Measurements from ENCODE around the gene SEMA6C.

SEMA6C gene

DNA sequence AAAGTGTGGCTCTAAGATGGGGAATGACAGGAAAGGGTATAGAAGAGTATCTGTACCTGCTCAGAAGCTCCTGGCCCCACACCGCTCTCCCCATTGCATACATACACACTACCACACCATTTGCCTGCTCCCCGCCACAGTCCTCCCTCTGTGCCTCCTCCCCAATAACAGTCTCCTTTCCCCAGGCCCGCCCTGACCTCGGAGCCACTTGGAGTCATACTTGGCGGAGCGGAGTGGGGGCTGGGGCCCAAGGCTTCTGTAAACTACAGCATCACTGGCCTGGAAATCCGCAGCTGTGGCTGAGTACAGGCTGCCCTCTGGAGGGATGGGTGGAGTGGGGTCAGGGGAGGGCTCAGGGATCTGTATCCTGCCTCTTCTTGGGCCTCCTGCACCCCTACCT is 8.6 kb downstream of the SEMA6C start:
- H3K36me3 ChIP-seq: no peaks in the 10 kb centered on the region
- peaks cover 4% of the 10 kb centered on the region for H3K27me3 ChIP-seq
- H3K9me3 ChIP-seq: no peaks in the 10 kb centered on the region
- TF ChIP-seq, protein P1, sequence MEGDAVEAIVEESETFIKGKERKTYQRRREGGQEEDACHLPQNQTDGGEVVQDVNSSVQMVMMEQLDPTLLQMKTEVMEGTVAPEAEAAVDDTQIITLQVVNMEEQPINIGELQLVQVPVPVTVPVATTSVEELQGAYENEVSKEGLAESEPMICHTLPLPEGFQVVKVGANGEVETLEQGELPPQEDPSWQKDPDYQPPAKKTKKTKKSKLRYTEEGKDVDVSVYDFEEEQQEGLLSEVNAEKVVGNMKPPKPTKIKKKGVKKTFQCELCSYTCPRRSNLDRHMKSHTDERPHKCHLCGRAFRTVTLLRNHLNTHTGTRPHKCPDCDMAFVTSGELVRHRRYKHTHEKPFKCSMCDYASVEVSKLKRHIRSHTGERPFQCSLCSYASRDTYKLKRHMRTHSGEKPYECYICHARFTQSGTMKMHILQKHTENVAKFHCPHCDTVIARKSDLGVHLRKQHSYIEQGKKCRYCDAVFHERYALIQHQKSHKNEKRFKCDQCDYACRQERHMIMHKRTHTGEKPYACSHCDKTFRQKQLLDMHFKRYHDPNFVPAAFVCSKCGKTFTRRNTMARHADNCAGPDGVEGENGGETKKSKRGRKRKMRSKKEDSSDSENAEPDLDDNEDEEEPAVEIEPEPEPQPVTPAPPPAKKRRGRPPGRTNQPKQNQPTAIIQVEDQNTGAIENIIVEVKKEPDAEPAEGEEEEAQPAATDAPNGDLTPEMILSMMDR (IDR thresholded peaks at IDR 0.05): no peak
- no peak overlapping the region for H3K4me3 ChIP-seq (ENCODE audit: low read depth in 1 of 2, low read length in 1 of 2)
- H3K4me1 ChIP-seq (ENCODE audit: control insufficient read depth in 1 of 2, insufficient read depth in 1 of 2, low read depth in 1 of 2, low read length in 1 of 2): no peaks in the 10 kb centered on the region
- no peak overlapping the region for H3K27ac ChIP-seq

DNA sequence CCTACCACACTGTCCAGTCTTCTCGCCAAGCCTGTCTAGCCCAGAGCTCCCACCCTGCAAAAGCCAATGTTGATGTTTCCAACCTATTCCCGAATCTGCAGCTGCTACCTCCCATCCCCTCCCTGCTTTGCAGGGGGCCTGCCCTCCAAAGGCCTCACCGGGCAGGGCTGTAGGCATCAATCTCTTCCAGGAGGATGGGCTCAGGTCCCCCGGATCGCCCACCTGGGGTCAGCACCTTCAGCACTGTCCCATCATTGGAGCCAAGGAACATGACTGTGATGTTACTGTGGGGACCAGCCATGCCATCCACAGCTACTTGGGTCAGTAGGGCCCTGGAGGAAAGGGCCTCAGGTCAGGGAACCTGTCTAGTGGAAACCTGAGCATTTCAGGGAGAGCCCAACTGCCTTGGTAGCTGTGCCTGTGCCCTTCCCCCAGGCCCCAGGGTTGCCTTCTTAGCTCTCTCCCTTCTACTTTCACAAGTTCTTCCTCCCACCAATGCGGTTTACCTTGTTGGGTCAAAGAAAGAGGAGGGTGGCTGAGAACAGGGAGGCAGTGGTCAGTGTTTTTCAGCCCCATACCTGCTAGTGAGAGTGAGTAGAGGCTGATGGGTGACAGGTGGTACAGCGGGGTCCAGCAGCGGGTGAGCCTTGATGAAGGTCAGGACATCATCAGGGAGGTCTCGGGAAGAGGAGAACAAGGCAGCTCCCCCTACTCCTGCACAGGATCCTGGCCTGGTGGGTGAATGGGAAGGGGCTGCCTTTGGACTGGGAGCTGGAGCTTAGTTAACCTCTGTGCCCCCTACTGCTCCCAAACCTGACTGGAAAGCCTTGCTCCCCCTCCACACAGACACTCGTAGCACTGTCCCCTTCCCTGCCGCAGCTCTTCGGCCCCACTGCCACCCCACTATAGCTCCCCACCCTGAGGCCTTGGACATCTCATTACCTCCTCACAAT is 10.7 kb downstream of the SEMA6C start:
- H3K9me3 ChIP-seq: no peaks in the 10 kb centered on the region
- H3K27ac ChIP-seq: no peak overlapping the region
- no peak overlapping the region for H3K4me3 ChIP-seq (ENCODE audit: low read depth in 1 of 2, low read length in 1 of 2)
- TF ChIP-seq, protein P1 (IDR thresholded peaks at IDR 0.05): no peak
- H3K36me3 ChIP-seq: no peaks in the 10 kb centered on the region
- peaks cover 15% of the 10 kb centered on the region for H3K27me3 ChIP-seq
- peaks cover 11 to 12% of the 10 kb centered on the region in 2 experiments for H3K4me1 ChIP-seq (ENCODE audit: control insufficient read depth in 1 of 2, insufficient read depth in 1 of 2, low read depth in 1 of 2, low read length in 1 of 2)

DNA sequence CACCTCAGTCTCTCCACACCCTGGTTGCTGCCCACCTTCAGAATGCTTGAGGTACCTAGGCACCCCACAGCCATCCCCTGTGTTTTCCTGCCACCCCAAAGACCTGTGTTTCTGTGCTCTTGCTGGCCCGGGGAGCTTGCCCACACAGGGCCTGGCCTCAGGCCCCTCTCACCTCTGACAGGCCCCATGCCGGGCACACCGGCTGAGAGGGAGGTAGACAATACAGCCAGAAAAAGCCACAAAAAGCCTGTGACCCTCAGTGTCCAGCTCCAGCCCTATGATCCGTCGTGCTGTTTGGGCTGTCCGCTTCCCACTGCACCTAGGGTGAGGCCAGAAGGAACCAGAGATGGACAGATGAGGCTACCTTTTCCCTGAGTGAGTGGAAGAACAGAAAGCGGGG is 11.4 kb downstream of the SEMA6C start:
- Histone ChIP-seq H3K9me3 (no peaks in the 10 kb centered on the region), H3K27me3 (peaks cover 15% of the 10 kb centered on the region), H3K4me1 (ENCODE audit: control insufficient read depth in 1 of 2, insufficient read depth in 1 of 2, low read depth in 1 of 2, low read length in 1 of 2) (peaks cover 11 to 13% of the 10 kb centered on the region in 2 experiments), H3K36me3 (no peaks in the 10 kb centered on the region), H3K4me3 (ENCODE audit: low read depth in 1 of 2, low read length in 1 of 2) (no peak overlapping the region), H3K27ac (no peak overlapping the region)
- TF ChIP-seq, protein P1 (IDR thresholded peaks at IDR 0.05): no peak

DNA sequence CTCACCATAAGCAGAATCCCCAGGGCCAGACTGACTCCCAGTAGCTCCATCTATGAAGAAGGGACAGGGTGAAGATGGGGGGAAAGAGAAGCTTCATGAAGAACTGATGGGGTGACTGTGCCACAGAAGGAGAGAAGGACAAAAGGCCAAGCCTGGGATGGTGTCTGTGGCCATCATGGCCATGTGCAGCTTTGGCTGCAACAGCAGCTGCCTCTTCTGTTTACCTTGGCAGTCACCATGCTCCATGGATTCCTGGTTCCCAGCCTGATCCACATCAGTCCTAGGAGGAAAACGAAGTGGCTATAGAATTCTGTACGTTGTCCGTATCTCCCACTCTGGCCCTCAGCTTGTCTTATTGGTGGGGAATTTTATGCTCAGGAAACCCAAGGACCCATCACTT is 12.0 kb downstream of the SEMA6C start:
- Histone ChIP-seq H3K4me1 (ENCODE audit: control insufficient read depth in 1 of 2, insufficient read depth in 1 of 2, low read depth in 1 of 2, low read length in 1 of 2) (peaks cover 11 to 13% of the 10 kb centered on the region in 2 experiments), H3K27me3 (peaks cover 15% of the 10 kb centered on the region), H3K4me3 (ENCODE audit: low read depth in 1 of 2, low read length in 1 of 2) (no peak overlapping the region), H3K9me3 (no peaks in the 10 kb centered on the region), H3K27ac (no peak overlapping the region), H3K36me3 (no peaks in the 10 kb centered on the region)
- TF ChIP-seq, protein P1 (IDR thresholded peaks at IDR 0.05): no peak

DNA sequence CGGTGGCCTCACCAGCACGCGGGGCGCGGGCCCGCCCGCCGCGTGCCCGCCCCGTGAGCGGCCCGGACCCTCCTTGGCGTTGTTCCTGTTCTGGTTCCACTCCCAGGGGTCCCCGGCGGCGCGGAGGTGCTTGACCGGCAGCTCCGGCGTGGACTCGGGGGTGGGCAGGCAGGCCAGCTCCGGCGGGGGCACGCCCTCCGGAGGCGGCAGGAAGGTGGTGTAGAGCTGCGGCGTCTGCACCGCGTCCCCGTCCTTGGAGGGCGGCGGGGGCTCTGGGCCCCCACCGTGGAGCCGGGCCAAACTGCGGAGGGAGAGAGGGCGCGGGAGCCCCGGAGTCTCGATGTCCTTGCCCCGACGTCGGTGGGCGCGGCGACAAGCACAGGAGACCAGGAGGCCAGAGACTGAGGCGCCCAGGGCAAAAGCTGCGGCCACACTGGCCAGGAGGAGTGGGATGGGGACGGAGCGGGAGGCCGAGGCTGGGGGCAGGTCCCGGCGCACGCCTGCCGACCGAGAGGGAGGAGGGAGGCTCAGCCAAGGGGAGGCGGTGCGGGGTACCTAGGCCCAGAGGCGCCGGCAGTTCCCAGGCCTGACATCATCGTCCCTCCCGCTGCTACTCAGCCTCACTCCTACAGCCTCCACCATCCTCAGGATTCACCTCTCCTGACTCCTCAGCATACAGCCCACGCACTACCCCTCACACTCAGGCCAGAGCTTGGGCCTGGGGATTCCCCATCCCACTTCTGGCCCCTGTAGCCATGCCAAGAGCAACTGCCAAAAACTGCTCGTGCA is 13.2 kb downstream of the SEMA6C start:
- TF ChIP-seq, protein P1 (IDR thresholded peaks at IDR 0.05): no peak
- no peak overlapping the region for H3K4me3 ChIP-seq (ENCODE audit: low read depth in 1 of 2, low read length in 1 of 2)
- H3K27me3 ChIP-seq: peaks cover 15% of the 10 kb centered on the region
- peaks cover 11 to 13% of the 10 kb centered on the region in 2 experiments for H3K4me1 ChIP-seq (ENCODE audit: control insufficient read depth in 1 of 2, insufficient read depth in 1 of 2, low read depth in 1 of 2, low read length in 1 of 2)
- no peak overlapping the region for H3K27ac ChIP-seq
- H3K9me3 ChIP-seq: no peaks in the 10 kb centered on the region
- H3K36me3 ChIP-seq: no peaks in the 10 kb centered on the region
